HG02943 (cell line): ENCODE results near the gene PGLYRP2.

Experiments
- ATAC-seq: cut with Tn5 transposase; IDR thresholded peaks from one replicate; pipeline ENCODE4 v1.9.1; 2021; ENCODE audit warnings: mild to moderate bottlenecking, low read depth, moderate library complexity; ENCODE audit not compliant: unreplicated experiment

The PGLYRP2 gene

GRCh38 chr19:15456871-15457700 lies 22.2 kb downstream of the PGLYRP2 start:
- no peak for ATAC-seq

- no peak for ATAC-seq
Measured at GRCh38 chr19:15456441-15456840, 22.9 kb downstream of the PGLYRP2 start.

GRCh38 chr19:15455996-15456395 lies 23.3 kb downstream of the PGLYRP2 start:
- no peak for ATAC-seq

GRCh38 chr19:15453906-15454860 lies 25.1 kb downstream of the PGLYRP2 start:
- ATAC-seq = no peak

GRCh38 chr19:15453091-15453578 lies 26.2 kb downstream of the PGLYRP2 start:
- ATAC-seq = no peak

GRCh38 chr19:15452111-15453047 lies 26.9 kb downstream of the PGLYRP2 start:
- ATAC-seq = no peak

- no peak for ATAC-seq
Measured at GRCh38 chr19:15450528-15450890, 28.8 kb downstream of the PGLYRP2 start.

GRCh38 chr19:15449620-15450527 lies 29.4 kb downstream of the PGLYRP2 start, which contains the start of gene WIZ:
Gene WIZ (minus strand): TSS chr19:15449956. CDS start chr19:15448307, 1,649 bp downstream.
- no peak for ATAC-seq

- ATAC-seq = no peak
Measured at GRCh38 chr19:15448778-15449619, 30.3 kb downstream of the PGLYRP2 start.

- ATAC-seq = no peak
Measured at GRCh38 chr19:15448044-15448777, 31.1 kb downstream of the PGLYRP2 start.

GRCh38 chr19:15447057-15447456 lies 32.2 kb downstream of the PGLYRP2 start:
- ATAC-seq = no peak

GRCh38 chr19:15445807-15446376 lies 33.4 kb downstream of the PGLYRP2 start:
- ATAC-seq = no peak

GRCh38 chr19:15445227-15445605 lies 34.1 kb downstream of the PGLYRP2 start:
- ATAC-seq = no peak

- no peak for ATAC-seq
Measured at GRCh38 chr19:15444505-15445226, 34.6 kb downstream of the PGLYRP2 start.

GRCh38 chr19:15443838-15444237 lies 35.5 kb downstream of the PGLYRP2 start:
- no peak for ATAC-seq

- ATAC-seq = no peak
Measured at GRCh38 chr19:15443325-15443724, 36.0 kb downstream of the PGLYRP2 start.
